ENCODE results near the gene POLR1G.
"Not testable (repeated sequence)": the region's sequence is repeated elsewhere in the genome, so short reads cannot be mapped to it uniquely, and the experiment has no call there.

The POLR1G gene

GRCh38 chr19:45400192-45400591, 6.3 kb upstream of the POLR1G start:
- no peak for DNase-seq

GRCh38 chr19:45401815-45402214, 4.6 kb upstream of the POLR1G start:
- no peak for DNase-seq

GRCh38 chr19:45402298-45403061, 4.0 kb upstream of the POLR1G start:
- DNase-seq, result peak; percentile 31 to 69 (median 42)

GRCh38 chr19:45403272-45403671, 3.2 kb upstream of the POLR1G start:
- DNase-seq, result no peak

DNA sequence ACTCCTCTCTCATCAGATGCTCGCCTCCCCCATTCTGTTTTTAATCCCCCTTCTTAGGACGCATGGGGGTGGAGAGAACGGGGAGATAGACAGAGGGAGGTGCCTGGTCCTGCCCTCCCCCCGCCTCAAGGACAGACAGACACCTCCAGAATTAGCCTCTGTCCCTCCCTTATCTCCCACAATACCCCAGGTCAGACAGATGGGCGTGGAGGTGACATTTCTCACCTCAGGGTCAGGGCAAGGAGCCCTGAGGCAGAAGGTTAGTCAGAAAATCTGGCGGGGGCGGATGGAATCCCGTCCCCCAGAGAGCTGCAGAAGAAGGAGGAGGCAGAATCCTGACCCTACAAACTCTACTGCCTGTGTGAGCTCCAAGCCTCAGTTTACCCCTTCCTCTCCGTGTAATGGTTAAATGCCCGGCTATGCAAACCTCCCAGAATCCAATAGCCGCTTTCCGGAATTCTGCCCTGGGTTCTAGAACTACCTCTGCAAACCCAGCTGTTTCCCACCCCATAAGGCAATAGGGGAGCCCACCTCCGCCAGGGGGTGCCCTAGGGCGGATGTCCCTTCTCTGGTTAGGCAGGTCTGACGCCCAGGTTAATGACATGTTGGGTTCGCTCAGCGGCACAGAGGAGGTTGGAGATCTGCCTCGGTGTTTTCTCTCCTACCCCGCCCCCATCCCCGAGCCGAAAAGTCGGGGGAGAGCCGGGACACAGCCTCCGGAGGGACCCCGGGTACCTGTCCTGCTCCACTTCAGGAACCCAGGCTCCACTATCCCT, 2.5 kb upstream of the POLR1G start:
- peak in 1 of 3 donors; percentile 54 for DNase-seq

- DNase-seq, result no peak
Measured at GRCh38 chr19:45404557-45405434, 1.6 kb upstream of the POLR1G start, which contains the start of gene PPP1R13L. Gene PPP1R13L, minus strand, starts transcription at chr19:45405069. Its CDS starts 6,751 bp downstream, at chr19:45398318.

DNA sequence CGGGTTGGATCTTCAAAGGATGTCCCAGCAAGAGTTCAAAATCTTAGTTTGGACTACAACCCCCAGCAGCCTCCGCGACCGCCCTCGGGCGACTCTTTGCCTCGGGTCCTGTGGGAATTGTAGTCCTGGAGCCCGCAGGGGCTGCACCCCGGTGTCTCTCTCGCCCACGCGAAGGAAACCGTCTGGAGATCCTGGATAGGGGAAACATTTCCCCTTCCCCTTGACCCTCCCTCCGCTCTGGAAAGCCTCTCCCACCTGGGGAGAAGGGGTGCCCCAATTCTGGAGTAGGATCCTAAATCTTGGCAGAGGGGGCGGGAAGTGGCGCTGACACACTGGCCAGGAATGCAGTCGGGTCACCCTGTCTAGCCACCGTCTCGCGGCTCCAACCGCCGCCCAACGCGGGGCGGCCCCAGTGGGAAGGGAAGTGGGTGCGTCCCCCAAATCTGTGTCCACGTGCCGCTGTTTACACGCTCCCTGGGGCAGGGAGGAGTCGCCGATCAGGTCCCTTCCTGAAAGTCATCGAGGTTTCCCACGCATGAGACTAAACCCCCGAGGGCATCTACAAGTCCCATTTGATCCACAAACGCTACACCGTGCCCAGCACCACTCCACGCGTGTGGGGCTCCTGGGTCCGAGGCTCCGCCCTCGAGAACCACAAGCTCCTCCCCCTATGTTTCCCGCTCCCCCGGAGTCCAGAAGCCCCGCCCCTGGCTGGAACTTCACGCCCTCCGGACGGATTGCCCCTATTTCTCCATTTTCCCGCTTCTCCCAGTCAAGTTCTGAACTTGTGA, 814 bp upstream of the POLR1G start:
- peak; percentile 85 to 91 (median 86) for DNase-seq

DNA sequence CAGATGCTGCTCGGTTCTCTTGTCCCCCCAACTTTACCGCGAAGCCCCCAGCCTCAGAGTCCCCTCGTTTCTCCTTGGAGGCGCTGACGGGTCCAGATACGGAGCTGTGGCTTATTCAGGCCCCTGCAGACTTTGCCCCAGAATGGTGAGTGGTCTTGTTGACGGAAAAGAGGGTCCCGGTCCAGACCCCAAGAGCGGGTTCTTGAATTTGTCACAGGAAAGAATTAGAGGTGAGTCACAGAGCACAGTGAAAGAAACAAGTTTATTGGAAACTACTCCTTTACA, 589 bp downstream of the POLR1G start:
- no peak for DNase-seq

GRCh38 chr19:45407585-45407984, 1.1 kb downstream of the POLR1G start:
- DNase-seq, result not testable (repeated sequence)

- DNase-seq, result no peak
Measured at GRCh38 chr19:45408121-45408520, 1.7 kb downstream of the POLR1G start.

GRCh38 chr19:45408830-45409556, 2.5 kb downstream of the POLR1G start:
- DNase-seq, result peak in 2 of 3 donors; percentile 26 to 44

GRCh38 chr19:45409557-45409920, 3.1 kb downstream of the POLR1G start:
- DNase-seq, result peak; percentile 58 to 62 (median 59)

GRCh38 chr19:45410330-45410729, 3.9 kb downstream of the POLR1G start:
- not testable (repeated sequence) for DNase-seq

- DNase-seq, result no peak
Measured at GRCh38 chr19:45413497-45413896, 7.1 kb downstream of the POLR1G start.

GRCh38 chr19:45414468-45414867, 8.0 kb downstream of the POLR1G start:
- no peak for DNase-seq

DNA sequence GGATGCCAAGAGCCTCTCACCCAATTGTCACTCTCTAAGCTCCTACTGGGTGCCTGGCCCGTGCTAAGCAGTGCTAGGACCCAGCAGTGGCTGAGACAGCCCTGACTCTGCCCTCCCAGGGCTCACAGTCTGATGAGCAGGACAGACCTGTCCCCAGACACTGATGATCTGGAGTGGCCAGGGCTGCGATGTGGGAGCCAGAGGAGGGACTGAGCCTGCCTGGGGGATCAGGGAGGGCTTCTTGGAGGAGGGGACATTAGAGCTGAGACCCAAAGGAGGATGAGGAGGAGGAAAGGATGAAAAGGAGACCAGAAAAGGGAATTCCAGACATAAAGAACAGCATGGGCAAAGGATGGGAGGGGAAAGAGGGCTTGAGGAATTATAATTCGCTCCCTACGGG, 10.7 kb downstream of the POLR1G start:
- DNase-seq, result no peak

DNA sequence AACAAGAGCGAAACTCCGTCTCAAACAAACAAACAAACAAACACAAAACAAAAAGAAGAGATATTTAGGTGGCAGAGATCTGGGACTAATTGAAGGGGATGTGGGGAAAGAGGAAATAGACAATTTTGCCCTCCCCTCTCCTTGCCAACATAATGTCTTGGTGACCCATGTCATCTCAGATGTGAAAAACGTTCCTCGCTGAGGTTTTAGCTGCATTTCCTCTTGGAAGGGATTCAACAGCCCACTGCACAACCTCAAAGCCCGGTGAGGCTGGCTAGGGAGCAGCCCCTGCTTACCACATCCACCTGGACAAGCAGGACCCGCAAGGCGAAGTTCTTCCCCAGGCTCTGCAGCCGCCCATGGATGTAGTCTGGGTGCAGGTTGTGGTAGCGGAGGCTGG, 12.4 kb downstream of the POLR1G start:
- peak in 1 of 3 donors; percentile 25 for DNase-seq

DNA sequence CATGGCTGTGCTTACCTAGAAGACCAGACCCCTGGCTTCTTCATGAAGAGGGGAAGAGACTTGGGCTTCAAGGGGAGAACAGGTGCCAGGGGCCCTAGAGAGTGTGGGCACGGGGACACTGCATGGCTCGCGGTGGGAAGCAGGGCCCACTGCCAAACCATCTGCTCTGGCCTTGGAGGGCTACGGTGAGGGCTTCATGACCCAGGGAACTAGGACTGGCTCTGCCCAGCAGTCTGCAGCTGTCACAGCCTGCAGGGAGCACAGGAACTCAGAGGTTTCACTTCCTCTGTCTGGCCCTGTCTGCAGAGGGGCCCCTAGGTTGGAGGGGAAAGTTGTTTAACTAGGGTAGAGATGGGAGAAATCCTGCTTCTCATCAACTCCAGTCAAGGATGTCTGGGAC, 13.0 kb downstream of the POLR1G start:
- peak; percentile 80 to 84 (median 81) for DNase-seq

GRCh38 chr19:45419895-45420294, 13.5 kb downstream of the POLR1G start:
- no peak for DNase-seq

DNA sequence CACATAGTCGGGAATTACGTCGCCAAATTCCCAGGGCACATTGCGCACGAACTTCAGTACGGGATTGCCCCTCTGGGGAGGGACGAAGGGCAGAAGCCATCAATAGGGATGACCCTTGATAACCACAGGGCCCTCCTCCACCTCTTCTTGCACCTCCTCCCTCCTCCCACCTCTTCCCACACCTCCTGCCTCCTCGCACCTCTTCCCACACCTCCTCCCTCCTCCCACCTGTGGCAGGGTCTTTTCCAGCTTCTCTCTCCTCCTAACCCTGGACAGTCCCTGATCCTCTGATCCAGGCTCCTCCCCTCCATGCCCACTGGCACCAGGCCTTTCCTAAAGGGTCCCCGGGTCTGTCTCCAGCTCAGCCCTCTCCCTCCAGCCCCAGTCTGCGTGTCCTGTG, 13.9 kb downstream of the POLR1G start:
- DNase-seq, result no peak

- no peak for DNase-seq
Measured at GRCh38 chr19:45420871-45421270, 14.4 kb downstream of the POLR1G start.

Data from suppressor macrophage treated with lipopolysaccharide for 1 hour (primary cell).